PFSK-1 (cell line): ENCODE measurements around the gene EP400.

Source experiments
- FOXP2 ChIP-seq: optimal IDR thresholded peaks from 2 replicates; pipeline ENCODE3; 2011; ENCODE audit warnings: borderline replicate concordance, control low read depth, inconsistent platforms; ENCODE audit not compliant: insufficient read depth; ENCODE audit errors: extremely low read length, extremely low read depth
- POLR2AphosphoS5 ChIP-seq: IDR thresholded peaks from 2 replicates; pipeline ENCODE4 v1.6.1; 2012; ENCODE audit warnings: low read depth, mild to moderate bottlenecking, control low read depth, low read length, moderate library complexity
- SIN3A ChIP-seq: IDR thresholded peaks from 2 replicates; pipeline ENCODE4 v1.6.1; 2012; ENCODE audit warnings: mild to moderate bottlenecking, low read length, moderate library complexity, borderline replicate concordance; ENCODE audit not compliant: insufficient read depth
- TAF1 ChIP-seq: IDR thresholded peaks from 2 replicates; pipeline ENCODE4 v1.6.1; 2012; ENCODE audit warnings: low read length, control low read depth, borderline replicate concordance; ENCODE audit not compliant: insufficient read depth
- TF ChIP-seq, protein P1 (sequence below), 2 experiments: IDR thresholded peaks; 2 replicates each; pipeline versions ENCODE4 v1.6.1 to v1.8.0; 2011 to 2012; ENCODE audit warnings: low read depth in 2 of 2, low read length in 2 of 2, control low read depth in 1 of 2, inconsistent platforms in 1 of 2, mild to moderate bottlenecking in 1 of 2, moderate library complexity in 1 of 2; ENCODE audit not compliant: insufficient read depth in 1 of 2

The EP400 gene

DNA sequence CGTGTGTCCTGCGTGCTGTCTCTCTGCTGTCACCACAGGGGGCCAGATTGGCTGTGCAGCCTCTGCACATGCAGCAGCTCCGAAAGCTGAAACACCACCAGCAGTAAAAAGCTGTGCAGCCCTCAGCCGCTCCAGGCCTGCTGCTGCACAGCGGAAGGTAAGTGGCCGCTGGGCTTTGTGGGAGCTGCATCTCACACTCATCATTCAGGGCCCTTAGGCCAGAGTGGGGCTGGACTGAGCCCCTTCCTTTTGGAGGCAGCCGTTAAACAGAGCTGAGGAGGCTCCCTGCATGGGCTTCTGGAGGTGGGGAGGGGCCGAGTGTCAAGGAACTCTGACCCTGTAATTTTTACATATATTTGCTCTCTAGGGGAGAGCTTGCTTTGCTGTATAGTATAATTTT is 177.3 kb downstream of the EP400 start:
- TF ChIP-seq FOXP2 (no peak), POLR2AphosphoS5 (no peak), SIN3A (no peak), TAF1 (no peak)
- TF ChIP-seq, protein P1, sequence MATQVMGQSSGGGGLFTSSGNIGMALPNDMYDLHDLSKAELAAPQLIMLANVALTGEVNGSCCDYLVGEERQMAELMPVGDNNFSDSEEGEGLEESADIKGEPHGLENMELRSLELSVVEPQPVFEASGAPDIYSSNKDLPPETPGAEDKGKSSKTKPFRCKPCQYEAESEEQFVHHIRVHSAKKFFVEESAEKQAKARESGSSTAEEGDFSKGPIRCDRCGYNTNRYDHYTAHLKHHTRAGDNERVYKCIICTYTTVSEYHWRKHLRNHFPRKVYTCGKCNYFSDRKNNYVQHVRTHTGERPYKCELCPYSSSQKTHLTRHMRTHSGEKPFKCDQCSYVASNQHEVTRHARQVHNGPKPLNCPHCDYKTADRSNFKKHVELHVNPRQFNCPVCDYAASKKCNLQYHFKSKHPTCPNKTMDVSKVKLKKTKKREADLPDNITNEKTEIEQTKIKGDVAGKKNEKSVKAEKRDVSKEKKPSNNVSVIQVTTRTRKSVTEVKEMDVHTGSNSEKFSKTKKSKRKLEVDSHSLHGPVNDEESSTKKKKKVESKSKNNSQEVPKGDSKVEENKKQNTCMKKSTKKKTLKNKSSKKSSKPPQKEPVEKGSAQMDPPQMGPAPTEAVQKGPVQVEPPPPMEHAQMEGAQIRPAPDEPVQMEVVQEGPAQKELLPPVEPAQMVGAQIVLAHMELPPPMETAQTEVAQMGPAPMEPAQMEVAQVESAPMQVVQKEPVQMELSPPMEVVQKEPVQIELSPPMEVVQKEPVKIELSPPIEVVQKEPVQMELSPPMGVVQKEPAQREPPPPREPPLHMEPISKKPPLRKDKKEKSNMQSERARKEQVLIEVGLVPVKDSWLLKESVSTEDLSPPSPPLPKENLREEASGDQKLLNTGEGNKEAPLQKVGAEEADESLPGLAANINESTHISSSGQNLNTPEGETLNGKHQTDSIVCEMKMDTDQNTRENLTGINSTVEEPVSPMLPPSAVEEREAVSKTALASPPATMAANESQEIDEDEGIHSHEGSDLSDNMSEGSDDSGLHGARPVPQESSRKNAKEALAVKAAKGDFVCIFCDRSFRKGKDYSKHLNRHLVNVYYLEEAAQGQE (IDR thresholded peaks at IDR 0.05; ENCODE audit: insufficient read depth in 1 of 2, low read depth in 2 of 2, low read length in 2 of 2), result no peak

DNA sequence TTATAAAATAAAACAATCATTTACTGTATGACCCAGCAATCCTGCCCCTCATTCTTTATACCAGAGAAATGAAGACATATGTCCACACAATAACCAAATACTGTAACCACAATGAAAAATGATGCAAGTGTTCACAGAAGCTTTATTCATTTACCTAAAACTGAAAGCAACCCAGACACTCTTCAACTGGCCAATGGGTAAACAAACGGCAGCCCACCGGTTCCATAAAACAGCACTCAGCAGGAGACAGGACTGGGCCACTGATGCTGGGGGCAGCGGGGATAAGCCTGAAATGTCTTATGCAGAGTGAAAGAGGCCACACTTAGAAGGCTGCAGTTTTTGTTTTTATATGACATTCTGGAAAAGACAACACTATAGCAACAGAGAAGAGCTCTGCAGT is 179.3 kb downstream of the EP400 start:
- TF ChIP-seq POLR2AphosphoS5 (no peak), FOXP2 (no peak), TAF1 (no peak), SIN3A (no peak)
- TF ChIP-seq, protein P1 (IDR thresholded peaks at IDR 0.05; ENCODE audit: insufficient read depth in 1 of 2, low read depth in 2 of 2, low read length in 2 of 2), result no peak

DNA sequence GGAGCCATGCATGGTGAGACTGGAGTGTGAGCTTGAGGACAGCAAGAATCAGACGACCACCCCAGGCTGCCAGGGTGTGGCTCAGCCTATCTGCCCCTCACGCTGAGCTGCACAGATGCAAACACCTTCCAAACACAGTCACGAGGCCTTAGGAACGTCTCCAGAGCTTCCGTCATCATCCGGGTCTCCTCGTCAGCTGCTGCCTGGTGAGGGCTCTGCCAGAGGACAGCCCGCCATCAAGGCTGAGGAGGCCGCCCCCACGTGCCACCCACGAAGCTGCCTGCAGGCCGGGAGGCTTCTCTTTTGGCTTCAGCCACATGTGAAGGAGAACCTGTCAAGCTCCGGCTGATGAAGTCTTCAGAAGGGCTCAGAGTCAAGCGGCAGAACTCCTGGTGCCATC is 180.9 kb downstream of the EP400 start:
- TF ChIP-seq POLR2AphosphoS5 (no peak), FOXP2 (no peak)
- TF ChIP-seq, protein P1 (IDR thresholded peaks at IDR 0.05; ENCODE audit: insufficient read depth in 1 of 2, low read depth in 2 of 2, low read length in 2 of 2), result no peak
